HepG2 (cell line): ENCODE data around the gene PPP4R2. TPM values are rescaled to one million over a fixed set of nuclear protein-coding genes. Genes with fewer than 3 reads are reported as not detected.

Experiments
- GTF2F1 ChIP-seq: fragments of 150-350 bp; IDR thresholded peaks from 2 replicates; pipeline ENCODE4 v1.6.1; 2014; ENCODE audit warnings: low read length
- LCORL ChIP-seq, 2 experiments: fragments of 450-650 bp in 1 of 2; sonication (generic) in 1 of 2; formaldehyde crosslinking in 1 of 2; IDR thresholded peaks; 2 replicates each; pipeline versions ENCODE4 v1.5.0 to v1.6.1; 2017 to 2020; ENCODE audit warnings: antibody characterized with exemption in 1 of 2, missing genetic modification reagents in 1 of 2
- MIXL1 ChIP-seq: IDR thresholded peaks from 2 replicates; pipeline ENCODE4 v1.6.1; 2016
- NFKB2 ChIP-seq: sonication (generic); formaldehyde crosslinking; IDR thresholded peaks from 2 replicates; pipeline ENCODE4 v1.4.0; 2020; ENCODE audit warnings: missing genetic modification reagents, borderline replicate concordance
- PAF1 ChIP-seq: IDR thresholded peaks from 2 replicates; pipeline ENCODE4 v1.6.1; 2016; ENCODE audit warnings: missing genetic modification reagents, missing compliant biosample characterization
- PCBP2 ChIP-seq: fragments of 200-400 bp; formaldehyde crosslinking; optimal IDR thresholded peaks from 2 replicates; pipeline ENCODE3; 2018; ENCODE audit warnings: low read length, low read depth; ENCODE audit not compliant: poor library complexity, severe bottlenecking
- SALL2 ChIP-seq: sonication (generic); formaldehyde crosslinking; IDR thresholded peaks from 2 replicates; pipeline ENCODE4 v1.8.1; 2023; ENCODE audit warnings: mild to moderate bottlenecking, missing genetic modification reagents, inconsistent platforms
- SMAD1 ChIP-seq: sonication (generic); formaldehyde crosslinking; IDR thresholded peaks from 2 replicates; pipeline ENCODE4 v1.4.0; 2020; ENCODE audit warnings: missing genetic modification reagents, low read depth, mild to moderate bottlenecking, borderline replicate concordance
- SMAD3 ChIP-seq: sonication (generic); formaldehyde crosslinking; IDR thresholded peaks from 2 replicates; pipeline ENCODE4 v1.4.0; 2020; ENCODE audit warnings: missing genetic modification reagents
- ZNF101 ChIP-seq: sonication (generic); formaldehyde crosslinking; IDR thresholded peaks from 2 replicates; pipeline ENCODE4 v1.4.0; 2020; ENCODE audit warnings: mild to moderate bottlenecking, low read depth, missing genetic modification reagents, borderline replicate concordance
- ZNF160 ChIP-seq: sonication (generic); formaldehyde crosslinking; IDR thresholded peaks from 2 replicates; pipeline ENCODE4 v1.8.0; 2022; ENCODE audit warnings: mild to moderate bottlenecking, inconsistent platforms, missing genetic modification reagents
- ZNF274 ChIP-seq: sonication (generic); formaldehyde crosslinking; IDR thresholded peaks from 2 replicates; pipeline ENCODE4 v1.5.1; 2020; ENCODE audit warnings: mild to moderate bottlenecking, missing genetic modification reagents
- ZNF431 ChIP-seq: sonication (generic); formaldehyde crosslinking; IDR thresholded peaks from 2 replicates; pipeline ENCODE4 v1.9.0; 2022; ENCODE audit warnings: missing genetic modification reagents, low read depth, mild to moderate bottlenecking, borderline replicate concordance
- ZNF484 ChIP-seq: sonication (generic); formaldehyde crosslinking; IDR thresholded peaks from 2 replicates; pipeline ENCODE4 v1.5.1; 2020; ENCODE audit warnings: mild to moderate bottlenecking, low read depth, missing genetic modification reagents, borderline replicate concordance
- ZNF652 ChIP-seq: IDR thresholded peaks from 2 replicates; pipeline ENCODE4 v1.6.1; 2016; ENCODE audit warnings: low read depth, borderline replicate concordance
- polyA plus RNA-seq, 8 experiments: library from polyadenylated mRNA; depleted of rRNA in 3 of 8; stranded (reverse) in 7 of 8; unstranded in 1 of 8; fragments of >200 nt; fragmentation: Illumina TruSeq in 4 of 8; extraction: Trizol in 4 of 8; gene quantifications; 2 replicates each; pipeline versions ENCODE4 v1.2.1 to v1.2.3, GENCODE V29; 2011 to 2016; ENCODE audit warnings: low read depth in 4 of 8, missing spikeins in 1 of 8, mixed read lengths in 1 of 8; ENCODE audit not compliant: insufficient read depth in 1 of 8
- total RNA-seq, 5 experiments: library from RNA; depleted of rRNA; stranded (reverse); fragments of >200 nt; fragmentation: Illumina TruSeq; extraction: Trizol; gene quantifications; 2 replicates each; pipeline ENCODE4 v1.2.3, GENCODE V29; 2016; ENCODE audit warnings: low read depth in 1 of 5
- TF ChIP-seq, protein P1 (sequence below): sonication (generic); formaldehyde crosslinking; IDR thresholded peaks from 2 replicates; pipeline ENCODE4; 2020; ENCODE audit warnings: missing genetic modification reagents, mild to moderate bottlenecking, borderline replicate concordance
- TF ChIP-seq, protein P2 (sequence below): sonication (generic); formaldehyde crosslinking; IDR thresholded peaks from 2 replicates; pipeline ENCODE4 v1.5.0; 2020; ENCODE audit warnings: mild to moderate bottlenecking, missing genetic modification reagents, borderline replicate concordance
- TF ChIP-seq, protein P3 (sequence below): IDR thresholded peaks from 2 replicates; pipeline ENCODE4 v1.6.1; 2016; ENCODE audit warnings: missing biosample characterization, missing genetic modification reagents, low read depth
- TF ChIP-seq, protein P4 (sequence below): sonication (generic); formaldehyde crosslinking; IDR thresholded peaks from 2 replicates; pipeline ENCODE4 v1.5.0; 2020; ENCODE audit warnings: missing genetic modification reagents

The PPP4R2 gene
- total and polyA plus RNA-seq, 2 of the 13 experiments (the other 11 are each of a cell fraction or from before 2014, with no cell fraction given): 22.3 to 161 TPM

DNA sequence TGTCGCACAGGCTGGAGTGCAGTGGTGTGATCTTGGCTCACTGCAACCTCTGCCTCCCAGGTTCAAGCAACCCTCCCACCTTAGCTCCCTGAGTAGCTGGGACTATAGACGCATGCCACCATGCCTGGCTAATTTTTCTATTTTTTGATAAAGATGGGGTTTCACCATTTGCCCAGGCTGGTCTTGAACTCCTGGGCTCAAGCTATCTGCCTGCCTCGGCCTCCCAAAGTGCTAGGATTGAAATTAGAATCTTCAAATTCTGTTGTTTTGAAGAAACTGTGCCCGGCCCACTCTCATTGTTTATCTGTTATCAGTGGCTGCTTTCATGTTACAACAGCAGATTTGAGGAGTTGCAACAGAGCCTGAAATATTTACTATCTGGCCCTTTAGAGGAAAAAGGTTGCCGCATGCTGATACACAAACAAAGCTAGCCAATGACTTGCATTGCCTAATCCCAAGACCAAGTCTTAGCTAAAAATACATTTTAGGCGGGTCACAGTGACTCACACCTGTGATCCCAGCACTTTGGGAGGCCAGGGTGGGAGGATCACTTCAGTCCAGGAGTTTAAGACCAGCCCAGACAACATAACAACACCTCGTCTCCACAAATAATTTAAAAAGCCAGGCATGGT lies 43.2 kb upstream of the PPP4R2 start (continued):
- TF ChIP-seq, protein P1, sequence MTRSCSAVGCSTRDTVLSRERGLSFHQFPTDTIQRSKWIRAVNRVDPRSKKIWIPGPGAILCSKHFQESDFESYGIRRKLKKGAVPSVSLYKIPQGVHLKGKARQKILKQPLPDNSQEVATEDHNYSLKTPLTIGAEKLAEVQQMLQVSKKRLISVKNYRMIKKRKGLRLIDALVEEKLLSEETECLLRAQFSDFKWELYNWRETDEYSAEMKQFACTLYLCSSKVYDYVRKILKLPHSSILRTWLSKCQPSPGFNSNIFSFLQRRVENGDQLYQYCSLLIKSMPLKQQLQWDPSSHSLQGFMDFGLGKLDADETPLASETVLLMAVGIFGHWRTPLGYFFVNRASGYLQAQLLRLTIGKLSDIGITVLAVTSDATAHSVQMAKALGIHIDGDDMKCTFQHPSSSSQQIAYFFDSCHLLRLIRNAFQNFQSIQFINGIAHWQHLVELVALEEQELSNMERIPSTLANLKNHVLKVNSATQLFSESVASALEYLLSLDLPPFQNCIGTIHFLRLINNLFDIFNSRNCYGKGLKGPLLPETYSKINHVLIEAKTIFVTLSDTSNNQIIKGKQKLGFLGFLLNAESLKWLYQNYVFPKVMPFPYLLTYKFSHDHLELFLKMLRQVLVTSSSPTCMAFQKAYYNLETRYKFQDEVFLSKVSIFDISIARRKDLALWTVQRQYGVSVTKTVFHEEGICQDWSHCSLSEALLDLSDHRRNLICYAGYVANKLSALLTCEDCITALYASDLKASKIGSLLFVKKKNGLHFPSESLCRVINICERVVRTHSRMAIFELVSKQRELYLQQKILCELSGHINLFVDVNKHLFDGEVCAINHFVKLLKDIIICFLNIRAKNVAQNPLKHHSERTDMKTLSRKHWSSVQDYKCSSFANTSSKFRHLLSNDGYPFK (CRISPR knock-in tag): no peak
- TF ChIP-seq GTF2F1: no peak
- TF ChIP-seq ZNF101: no peak
- TF ChIP-seq SMAD1 (CRISPR knock-in tag): no peak
- no peak for TF ChIP-seq ZNF431 (CRISPR knock-in tag)
- no peak for TF ChIP-seq MIXL1 (CRISPR knock-in tag)
- TF ChIP-seq, protein P2, sequence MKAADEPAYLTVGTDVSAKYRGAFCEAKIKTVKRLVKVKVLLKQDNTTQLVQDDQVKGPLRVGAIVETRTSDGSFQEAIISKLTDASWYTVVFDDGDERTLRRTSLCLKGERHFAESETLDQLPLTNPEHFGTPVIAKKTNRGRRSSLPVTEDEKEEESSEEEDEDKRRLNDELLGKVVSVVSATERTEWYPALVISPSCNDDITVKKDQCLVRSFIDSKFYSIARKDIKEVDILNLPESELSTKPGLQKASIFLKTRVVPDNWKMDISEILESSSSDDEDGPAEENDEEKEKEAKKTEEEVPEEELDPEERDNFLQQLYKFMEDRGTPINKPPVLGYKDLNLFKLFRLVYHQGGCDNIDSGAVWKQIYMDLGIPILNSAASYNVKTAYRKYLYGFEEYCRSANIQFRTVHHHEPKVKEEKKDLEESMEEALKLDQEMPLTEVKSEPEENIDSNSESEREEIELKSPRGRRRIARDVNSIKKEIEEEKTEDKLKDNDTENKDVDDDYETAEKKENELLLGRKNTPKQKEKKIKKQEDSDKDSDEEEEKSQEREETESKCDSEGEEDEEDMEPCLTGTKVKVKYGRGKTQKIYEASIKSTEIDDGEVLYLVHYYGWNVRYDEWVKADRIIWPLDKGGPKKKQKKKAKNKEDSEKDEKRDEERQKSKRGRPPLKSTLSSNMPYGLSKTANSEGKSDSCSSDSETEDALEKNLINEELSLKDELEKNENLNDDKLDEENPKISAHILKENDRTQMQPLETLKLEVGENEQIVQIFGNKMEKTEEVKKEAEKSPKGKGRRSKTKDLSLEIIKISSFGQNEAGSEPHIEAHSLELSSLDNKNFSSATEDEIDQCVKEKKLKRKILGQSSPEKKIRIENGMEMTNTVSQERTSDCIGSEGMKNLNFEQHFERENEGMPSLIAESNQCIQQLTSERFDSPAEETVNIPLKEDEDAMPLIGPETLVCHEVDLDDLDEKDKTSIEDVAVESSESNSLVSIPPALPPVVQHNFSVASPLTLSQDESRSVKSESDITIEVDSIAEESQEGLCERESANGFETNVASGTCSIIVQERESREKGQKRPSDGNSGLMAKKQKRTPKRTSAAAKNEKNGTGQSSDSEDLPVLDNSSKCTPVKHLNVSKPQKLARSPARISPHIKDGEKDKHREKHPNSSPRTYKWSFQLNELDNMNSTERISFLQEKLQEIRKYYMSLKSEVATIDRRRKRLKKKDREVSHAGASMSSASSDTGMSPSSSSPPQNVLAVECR (CRISPR knock-in tag): peak; percentile 38; the same call in 1 of the 2 replicates
- no peak for TF ChIP-seq ZNF484 (CRISPR knock-in tag)
- TF ChIP-seq, protein P3, sequence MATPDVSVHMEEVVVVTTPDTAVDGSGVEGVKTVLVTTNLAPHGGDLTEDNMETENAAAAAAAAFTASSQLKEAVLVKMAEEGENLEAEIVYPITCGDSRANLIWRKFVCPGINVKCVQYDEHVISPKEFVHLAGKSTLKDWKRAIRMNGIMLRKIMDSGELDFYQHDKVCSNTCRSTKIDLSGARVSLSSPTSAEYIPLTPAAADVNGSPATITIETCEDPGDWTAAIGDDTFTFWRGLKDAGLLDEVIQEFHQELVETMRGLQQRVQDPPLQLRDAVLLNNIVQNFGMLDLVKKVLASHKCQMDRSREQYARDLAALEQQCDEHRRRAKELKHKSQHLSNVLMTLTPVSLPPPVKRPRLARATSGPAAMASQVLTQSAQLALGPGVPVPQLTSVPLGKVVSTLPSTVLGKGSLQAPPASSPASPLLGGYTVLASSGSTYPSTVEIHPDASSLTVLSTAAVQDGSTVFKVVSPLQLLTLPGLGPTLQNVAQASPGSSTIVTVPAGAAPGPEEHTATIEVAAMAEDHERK: no peak
- TF ChIP-seq NFKB2 (CRISPR knock-in tag): no peak
- no peak for TF ChIP-seq PCBP2
- no peak for TF ChIP-seq PAF1
- TF ChIP-seq, protein P4, sequence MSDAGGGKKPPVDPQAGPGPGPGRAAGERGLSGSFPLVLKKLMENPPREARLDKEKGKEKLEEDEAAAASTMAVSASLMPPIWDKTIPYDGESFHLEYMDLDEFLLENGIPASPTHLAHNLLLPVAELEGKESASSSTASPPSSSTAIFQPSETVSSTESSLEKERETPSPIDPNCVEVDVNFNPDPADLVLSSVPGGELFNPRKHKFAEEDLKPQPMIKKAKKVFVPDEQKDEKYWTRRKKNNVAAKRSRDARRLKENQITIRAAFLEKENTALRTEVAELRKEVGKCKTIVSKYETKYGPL (CRISPR knock-in tag): no peak
- TF ChIP-seq ZNF652 (CRISPR knock-in tag): no peak
- no peak for TF ChIP-seq ZNF160 (CRISPR knock-in tag)
- TF ChIP-seq LCORL (IDR thresholded peaks at IDR 0.05): peak; percentile 97
- TF ChIP-seq LCORL (CRISPR knock-in tag; IDR thresholded peaks at IDR 0.05): peak; percentile 99
- no peak for TF ChIP-seq ZNF274 (CRISPR knock-in tag)
- peak; percentile 49; the same call in 1 of the 2 replicates for TF ChIP-seq SALL2 (CRISPR knock-in tag)
- TF ChIP-seq SMAD3 (CRISPR knock-in tag): peak; percentile 97
